COLO668 (cell line): ENCODE results near the gene GLOD4.
"Not testable (repeated sequence)": the region's sequence is repeated elsewhere in the genome, so short reads cannot be mapped to it uniquely, and the experiment has no call there.

Experiments
- DNase-seq: peaks from one replicate; lab custom pipeline; 2025; ENCODE audit not compliant: unreplicated experiment; lab: John Stamatoyannopoulos, UW

Gene GLOD4

GRCh38 chr17:802901-803881 is 21.1 kb upstream of the GLOD4 start:
- DNase-seq, result no peak

DNA sequence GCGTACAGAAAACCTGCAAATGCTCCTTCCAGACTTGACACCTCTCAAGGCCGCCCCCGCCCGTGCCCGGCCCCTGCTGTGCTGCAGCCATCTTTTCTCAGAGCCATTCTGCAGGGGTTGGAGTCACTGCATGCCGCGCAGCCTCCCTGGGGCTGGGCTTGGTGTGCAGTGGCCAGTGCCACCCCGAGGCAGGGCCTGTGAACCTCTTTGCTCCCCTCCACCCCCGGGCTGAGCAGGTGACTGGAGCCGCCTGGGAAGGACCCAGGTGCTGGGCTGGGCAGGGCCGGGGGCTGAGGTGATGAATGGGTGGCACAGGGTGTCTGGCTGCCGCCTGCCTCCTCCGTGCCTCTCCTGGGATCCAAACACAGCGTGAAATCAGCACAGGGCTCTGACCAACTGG is 20.4 kb upstream of the GLOD4 start:
- no peak for DNase-seq

DNA sequence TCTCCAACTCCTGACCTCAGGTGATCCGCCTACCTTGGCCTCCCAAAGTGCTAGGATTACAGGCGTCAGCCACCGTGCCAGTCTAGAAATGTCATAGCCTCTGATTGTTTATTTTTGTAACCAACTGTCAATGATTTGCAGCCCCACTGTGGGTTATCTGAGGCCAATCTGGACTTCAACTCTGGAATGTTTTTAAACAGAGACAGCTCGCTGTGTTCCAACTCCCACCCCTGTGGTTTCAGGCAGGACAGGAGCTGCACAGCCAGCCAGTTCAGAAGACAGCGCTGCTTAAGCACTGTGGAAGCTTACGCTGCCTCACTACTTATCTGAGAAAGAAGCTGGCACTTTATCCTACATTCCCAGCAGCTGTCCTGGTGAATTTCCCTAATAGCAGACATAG is 19.6 kb upstream of the GLOD4 start:
- DNase-seq, result no peak

DNA sequence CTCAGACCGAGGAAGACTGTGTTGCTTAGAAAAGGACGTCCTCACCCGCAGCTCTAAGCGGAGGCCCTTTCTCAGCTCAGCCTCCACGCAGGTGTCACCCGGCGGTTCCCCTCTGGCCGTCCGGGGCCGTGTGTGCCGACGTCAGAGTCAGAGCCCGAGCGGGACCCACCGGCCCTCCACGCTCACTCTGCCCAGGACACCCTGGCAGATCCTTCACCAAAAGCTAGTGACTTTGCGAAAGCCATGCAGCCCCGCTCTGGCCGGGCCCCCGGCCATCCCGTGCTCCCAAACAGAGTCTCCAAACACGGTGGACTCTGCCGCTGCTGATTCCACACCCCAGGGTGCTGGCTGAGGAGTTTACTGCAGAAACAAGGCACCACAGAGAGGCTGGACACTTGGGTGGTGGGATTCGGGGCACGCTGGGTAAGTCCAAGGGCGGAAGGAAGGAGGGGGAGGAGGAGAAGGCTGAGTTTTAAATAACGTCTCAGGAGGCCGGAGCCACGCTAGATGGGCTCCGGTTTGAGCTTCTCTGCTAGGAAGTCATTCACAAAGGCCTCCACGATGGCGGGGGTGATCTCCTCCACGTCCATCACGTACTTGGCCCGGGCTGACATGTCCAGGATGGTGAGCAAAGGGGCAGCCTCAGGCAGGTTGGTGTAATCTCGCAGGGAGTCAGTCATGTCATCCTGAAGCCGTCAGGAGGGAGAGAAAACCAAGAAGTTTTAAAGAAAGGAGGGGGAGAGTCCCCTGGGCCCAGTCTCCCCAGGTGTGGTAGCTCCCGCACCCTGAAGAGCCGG is 18.6 kb upstream of the GLOD4 start:
- no peak for DNase-seq

DNA sequence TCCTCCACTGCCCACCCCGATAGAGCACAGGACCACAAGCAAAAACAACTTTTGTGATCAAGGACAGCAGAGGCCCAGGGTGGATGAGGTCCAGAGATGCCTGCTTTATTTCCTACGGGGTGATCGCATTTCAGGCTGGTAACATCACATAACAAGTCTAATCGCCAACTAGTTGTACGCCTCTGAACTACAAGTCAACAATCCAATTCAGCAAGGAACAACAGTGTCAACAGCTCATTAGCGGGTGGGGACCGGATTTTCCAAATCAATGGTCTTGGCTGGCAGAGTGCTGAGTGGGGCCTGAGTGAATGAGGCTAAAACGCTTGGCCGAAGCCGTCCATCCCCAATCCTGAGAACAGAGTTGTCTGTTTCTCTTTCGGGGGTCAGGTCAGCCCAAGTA is 17.2 kb upstream of the GLOD4 start:
- DNase-seq, result no peak

DNA sequence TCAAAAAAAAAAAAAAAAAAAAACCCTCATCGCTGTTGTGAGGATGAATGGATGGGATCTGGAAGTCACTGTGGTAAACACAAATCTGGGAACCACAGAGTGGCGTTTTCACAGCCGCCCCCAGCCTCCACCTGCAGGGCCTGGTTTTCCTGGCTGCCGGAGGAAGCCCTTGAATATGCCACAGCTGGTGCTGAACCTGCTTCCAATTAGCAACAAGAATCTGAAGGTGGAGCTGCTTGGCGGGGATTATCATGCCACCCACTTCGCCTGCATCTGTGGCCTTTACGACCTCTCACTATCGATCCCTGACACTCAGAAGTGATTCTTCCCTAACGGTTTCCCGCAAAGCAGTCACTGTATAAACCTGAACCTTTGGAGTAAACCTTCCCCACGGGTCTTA is 16.2 kb upstream of the GLOD4 start:
- no peak for DNase-seq

DNA sequence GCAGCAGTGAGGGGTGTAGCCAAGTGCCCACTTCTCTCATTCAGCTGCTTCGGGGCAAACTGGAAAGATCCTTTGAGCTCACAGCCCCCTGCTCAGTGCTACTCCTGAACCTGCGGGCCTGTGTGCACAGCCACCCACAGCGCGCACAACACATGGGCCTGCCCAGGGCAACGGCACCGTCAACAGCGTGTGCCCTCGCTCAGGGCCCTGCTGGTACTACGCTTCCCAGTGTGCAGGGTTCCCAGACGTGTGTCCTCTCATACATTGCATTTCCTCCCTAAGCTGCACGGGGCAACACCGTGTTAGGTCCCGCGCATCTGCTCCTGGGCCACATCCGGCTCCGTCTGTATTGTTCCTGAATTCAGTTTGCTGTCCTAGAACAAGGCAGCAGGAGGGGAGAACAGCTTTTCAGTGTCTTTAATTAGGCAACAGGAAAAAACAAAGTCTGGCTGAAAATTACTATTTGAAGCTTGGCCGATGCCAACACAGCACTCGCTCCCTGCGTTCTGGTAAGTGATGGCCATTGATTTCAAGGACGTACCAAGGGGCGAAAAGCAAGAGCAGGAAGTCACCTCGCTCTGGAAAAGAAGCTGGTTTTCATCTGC is 15.3 kb upstream of the GLOD4 start:
- DNase-seq, result no peak

DNA sequence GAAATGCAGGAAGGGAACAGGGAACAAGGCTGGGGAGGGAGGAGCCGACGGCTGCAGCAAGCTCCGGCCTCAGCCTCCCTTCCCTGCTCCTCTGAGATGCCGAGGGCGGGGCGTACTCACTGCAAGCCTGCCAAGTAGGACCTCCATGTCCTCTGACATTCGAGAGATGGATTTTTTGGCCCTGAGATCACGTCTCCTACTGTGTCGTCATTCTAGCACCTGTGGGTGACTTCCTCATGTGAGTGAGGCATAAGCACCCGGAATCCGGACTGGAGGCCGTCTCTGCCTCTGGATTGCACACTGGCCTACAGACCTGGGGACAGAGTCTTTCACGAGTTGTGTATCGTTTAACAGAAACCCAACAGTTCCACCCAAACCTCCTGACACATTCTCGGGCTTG is 14.5 kb upstream of the GLOD4 start:
- DNase-seq, result no peak

GRCh38 chr17:795721-796120 is 13.6 kb upstream of the GLOD4 start:
- no peak for DNase-seq

DNA sequence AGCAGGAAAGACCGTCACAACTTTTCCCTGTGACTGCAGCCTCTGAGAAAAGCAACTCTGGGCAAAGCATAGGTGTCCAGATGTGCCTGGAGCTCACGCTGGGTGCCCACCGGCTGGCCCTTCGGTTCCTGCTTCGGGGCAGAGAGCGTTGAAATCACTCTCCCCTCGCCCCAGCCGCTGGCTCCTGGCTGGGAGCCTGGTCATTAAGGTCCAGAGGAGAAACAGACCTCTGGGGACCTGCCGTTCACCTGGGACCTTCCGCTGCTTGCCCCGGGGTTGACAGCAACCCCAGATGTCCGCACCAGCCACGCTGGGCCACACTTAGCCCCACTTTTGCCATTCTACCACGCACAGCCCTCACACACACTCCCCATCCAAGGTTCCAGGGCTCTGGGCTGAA is 13.2 kb upstream of the GLOD4 start:
- no peak for DNase-seq

DNA sequence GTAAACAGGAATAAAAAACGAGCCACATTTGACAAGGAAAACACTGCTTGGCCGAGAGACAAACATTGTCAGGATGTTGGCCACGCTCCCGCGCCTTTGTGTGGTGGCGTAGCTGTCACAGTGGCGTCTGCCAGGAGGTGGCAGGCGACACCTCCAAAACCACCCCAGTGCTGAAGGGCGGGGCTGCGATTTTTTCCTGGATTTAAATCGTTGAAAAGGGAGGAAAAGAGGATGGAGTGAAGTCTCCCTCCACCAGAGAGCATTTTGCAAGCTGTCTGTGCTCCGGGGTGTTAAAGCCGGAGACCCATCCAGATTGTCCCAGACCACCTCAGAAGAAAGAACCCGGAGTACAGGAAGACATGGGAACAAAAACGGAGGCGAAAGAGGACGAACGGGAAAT is 12.8 kb upstream of the GLOD4 start:
- peak; percentile 52 for DNase-seq

DNA sequence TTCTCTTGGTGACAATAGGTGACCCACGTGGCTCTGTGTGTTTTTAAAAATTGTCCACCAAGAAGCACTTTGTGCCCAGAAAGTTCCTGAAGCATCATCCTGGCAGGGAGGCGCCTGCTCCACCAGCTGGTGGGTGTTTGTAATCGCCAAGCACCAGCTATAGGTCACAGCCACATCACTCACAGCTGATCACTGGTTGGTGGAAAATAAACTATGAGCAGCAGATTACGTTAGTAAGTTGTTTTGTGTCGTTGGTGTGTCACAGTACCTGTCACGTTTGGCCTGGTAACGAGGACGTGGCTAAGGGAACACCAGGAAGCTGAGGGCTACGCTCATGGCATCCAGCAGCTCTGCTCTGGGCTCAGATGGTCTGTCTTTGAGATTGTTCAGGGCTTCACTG is 10.2 kb upstream of the GLOD4 start:
- DNase-seq, result no peak

GRCh38 chr17:791829-792228 is 9.7 kb upstream of the GLOD4 start:
- no peak for DNase-seq

DNA sequence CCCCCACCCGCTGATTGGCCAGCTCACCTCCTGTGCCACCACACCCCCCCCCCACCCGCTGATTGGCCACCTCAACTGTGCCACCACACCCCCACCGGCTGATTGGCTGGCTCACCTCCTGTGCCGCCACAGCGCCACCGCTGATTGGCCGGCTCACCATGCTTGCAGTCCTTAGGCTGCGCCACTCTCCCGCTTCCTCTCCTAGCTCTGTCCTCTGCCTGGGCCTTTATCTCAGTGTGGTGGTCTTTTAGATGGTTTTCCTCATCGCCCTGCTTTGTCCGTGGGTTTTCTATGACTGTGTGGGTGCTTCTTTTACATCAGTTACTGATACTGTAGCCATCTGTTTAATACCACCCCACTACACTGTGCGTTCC is 8.8 kb upstream of the GLOD4 start:
- DNase-seq, result not testable (repeated sequence)

GRCh38 chr17:789931-790873 is 8.1 kb upstream of the GLOD4 start:
- DNase-seq, result not testable (repeated sequence)

- no peak for DNase-seq
These were observed 7.2 kb upstream of the GLOD4 start for GRCh38 chr17:789160-789840.

- no peak for DNase-seq
These were observed 6.5 kb upstream of the GLOD4 start for GRCh38 chr17:788551-788950.

DNA sequence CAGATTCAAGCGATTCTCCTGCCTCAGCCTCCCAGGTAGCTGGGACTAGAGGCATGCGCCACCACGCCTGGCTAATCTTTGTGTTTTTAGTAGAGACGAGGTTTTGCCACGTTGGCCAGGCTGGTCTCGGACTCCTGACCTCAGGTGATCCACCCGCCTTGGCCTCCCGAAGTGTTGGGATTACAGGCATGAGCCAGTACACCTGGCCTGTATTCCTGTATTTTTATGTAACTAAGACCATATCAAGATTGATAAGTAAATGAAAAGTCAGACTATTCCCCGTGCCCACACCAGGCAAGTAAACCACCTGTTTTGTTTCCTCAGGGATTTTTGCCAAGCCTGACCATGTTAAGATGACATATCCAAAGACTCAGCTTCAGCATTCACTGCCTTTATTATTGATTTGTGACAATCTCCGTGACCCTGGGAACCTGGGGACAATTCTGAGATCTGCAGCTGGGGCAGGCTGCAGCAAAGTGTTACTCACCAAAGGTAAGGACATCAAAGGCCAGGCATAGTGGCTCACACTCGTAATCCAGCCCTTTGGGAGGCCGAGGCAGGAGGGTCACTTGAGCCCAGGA is 5.7 kb upstream of the GLOD4 start:
- no peak for DNase-seq

DNA sequence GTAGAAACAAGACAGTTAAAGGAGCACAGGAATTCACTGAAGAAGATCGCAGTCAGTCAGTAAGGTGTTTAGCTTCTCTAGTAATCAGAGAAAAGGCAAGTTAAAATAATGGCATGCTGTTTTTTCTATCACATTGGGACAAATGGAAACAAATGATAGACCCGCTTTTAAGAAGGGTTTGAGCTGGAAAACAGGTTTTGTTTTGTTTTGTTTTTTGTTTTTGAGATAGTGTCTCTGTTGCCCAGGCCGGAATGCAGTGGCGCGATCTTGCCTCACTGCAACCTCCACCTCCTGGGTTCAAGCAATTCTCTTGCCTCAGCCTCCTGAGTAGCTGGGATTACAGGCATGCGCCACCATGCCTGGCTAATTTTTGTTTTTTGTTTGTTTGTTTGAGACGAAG is 3.8 kb upstream of the GLOD4 start:
- DNase-seq, result not testable (repeated sequence)

DNA sequence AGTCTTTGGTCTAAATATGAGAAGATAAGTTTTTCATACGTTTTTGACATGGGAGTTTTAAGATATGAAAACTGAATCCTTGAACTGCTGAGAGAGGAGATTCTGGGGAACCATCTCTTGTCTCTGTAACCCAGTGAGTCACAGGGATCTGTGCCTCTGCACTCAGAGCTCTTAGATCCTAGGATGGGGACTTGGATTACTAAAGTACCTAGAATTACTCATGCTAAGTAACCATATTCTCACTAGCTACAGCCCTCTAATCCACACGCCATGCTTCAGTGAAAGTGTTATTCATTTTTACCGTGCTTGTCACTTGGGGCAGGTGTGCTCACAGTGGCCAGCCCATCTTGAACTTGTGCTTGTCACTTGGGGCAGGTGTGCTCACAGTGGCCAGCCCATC is 2.1 kb upstream of the GLOD4 start:
- no peak for DNase-seq
